SU-DHL-6 (cell line): Measurements from ENCODE around the gene SH3BP5L.

Source experiments
- EZH2phosphoT487 ChIP-seq: fragments of 200-600 bp; sonication (generic), shearing (Covaris generic); conservative IDR thresholded peaks from 2 replicates; pipeline ENCODE4 v1.6.1; 2018; ENCODE audit warnings: mild to moderate bottlenecking, antibody characterized with exemption, low read length, moderate library complexity, mixed read lengths
- TF ChIP-seq, protein P1 (sequence below): fragments of 200-600 bp; sonication (generic); IDR thresholded peaks from one replicate; pipeline ENCODE4 v1.5.1; 2017; ENCODE audit warnings: antibody characterized with exemption, mild to moderate bottlenecking, low read length, moderate library complexity; ENCODE audit not compliant: insufficient read depth, poor library complexity, severe bottlenecking

DNA sequence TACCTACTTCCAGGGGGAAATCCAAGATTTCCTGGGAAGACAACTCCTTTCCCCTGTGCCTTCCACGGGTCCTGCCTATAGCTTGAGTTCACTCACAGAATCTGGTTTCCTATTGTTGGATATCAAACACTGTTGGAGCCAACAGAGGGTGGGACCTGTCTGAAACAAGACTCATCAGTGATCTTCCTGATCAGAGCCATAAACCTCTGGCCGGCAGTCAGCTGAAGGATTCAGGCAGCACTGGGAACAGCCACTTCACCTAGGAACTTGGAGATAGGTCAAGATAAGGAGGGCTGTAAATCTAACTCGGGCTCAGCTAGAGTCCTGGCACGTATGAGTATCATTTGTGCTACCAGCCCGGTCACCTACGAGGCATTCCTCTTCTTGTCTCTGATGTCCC is 23.3 kb downstream of the SH3BP5L start:
- TF ChIP-seq, protein P1, sequence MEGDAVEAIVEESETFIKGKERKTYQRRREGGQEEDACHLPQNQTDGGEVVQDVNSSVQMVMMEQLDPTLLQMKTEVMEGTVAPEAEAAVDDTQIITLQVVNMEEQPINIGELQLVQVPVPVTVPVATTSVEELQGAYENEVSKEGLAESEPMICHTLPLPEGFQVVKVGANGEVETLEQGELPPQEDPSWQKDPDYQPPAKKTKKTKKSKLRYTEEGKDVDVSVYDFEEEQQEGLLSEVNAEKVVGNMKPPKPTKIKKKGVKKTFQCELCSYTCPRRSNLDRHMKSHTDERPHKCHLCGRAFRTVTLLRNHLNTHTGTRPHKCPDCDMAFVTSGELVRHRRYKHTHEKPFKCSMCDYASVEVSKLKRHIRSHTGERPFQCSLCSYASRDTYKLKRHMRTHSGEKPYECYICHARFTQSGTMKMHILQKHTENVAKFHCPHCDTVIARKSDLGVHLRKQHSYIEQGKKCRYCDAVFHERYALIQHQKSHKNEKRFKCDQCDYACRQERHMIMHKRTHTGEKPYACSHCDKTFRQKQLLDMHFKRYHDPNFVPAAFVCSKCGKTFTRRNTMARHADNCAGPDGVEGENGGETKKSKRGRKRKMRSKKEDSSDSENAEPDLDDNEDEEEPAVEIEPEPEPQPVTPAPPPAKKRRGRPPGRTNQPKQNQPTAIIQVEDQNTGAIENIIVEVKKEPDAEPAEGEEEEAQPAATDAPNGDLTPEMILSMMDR, result no peak
- TF ChIP-seq EZH2phosphoT487, result no peak
